ENCODE results near the gene C19orf33. TPM values are rescaled to one million over a fixed set of nuclear protein-coding genes. Genes with fewer than 3 reads are reported as not detected.

The C19orf33 gene
- total RNA-seq, 1 experiment from 2014 or later, result 16.1 TPM

DNA sequence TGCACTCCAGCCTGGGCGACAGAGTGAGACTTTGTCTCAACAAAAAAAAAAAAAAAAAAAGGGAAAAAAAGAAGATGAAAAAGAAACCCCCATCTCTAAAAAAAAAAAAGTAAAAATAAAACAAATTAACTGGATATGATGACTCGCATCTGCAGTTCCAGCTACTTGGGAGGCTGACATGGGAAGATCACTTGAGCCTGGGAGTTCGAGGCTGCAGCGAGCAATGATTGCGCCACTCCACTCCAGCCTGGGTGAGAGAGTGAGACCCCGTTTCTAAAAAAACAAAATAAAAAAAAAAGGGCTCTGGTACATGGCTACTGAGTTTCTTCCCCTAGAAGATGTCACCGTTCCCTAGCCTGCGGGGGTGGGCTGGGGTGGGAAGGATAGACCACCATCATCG is 29.2 kb downstream of the C19orf33 start:
- DNase-seq (ENCODE audit: low spot score) (no peak), ATAC-seq (no peak)
- Mint-ChIP-seq H3K9me3 (no peaks in the 10 kb centered on the region), H3K27me3 (ENCODE audit: low read depth) (peaks cover 3% of the 10 kb centered on the region; the same call in 1 of the 2 replicates), H3K4me3 (no peak overlapping the region), H3K4me1 (peaks cover 5% of the 10 kb centered on the region), H3K27ac (no peak overlapping the region), H3K36me3 (no peaks in the 10 kb centered on the region)
- no peak for TF ChIP-seq PRRX2 (CRISPR knock-in tag; IDR thresholded peaks at IDR 0.05)
- TF ChIP-seq NFATC4 (CRISPR knock-in tag; IDR thresholded peaks at IDR 0.05), result no peak
- TF ChIP-seq FOXK1 (CRISPR knock-in tag; IDR thresholded peaks at IDR 0.05), result no peak
- TF ChIP-seq ATF1 (CRISPR knock-in tag; IDR thresholded peaks at IDR 0.05), result no peak
- TF ChIP-seq, protein P1, sequence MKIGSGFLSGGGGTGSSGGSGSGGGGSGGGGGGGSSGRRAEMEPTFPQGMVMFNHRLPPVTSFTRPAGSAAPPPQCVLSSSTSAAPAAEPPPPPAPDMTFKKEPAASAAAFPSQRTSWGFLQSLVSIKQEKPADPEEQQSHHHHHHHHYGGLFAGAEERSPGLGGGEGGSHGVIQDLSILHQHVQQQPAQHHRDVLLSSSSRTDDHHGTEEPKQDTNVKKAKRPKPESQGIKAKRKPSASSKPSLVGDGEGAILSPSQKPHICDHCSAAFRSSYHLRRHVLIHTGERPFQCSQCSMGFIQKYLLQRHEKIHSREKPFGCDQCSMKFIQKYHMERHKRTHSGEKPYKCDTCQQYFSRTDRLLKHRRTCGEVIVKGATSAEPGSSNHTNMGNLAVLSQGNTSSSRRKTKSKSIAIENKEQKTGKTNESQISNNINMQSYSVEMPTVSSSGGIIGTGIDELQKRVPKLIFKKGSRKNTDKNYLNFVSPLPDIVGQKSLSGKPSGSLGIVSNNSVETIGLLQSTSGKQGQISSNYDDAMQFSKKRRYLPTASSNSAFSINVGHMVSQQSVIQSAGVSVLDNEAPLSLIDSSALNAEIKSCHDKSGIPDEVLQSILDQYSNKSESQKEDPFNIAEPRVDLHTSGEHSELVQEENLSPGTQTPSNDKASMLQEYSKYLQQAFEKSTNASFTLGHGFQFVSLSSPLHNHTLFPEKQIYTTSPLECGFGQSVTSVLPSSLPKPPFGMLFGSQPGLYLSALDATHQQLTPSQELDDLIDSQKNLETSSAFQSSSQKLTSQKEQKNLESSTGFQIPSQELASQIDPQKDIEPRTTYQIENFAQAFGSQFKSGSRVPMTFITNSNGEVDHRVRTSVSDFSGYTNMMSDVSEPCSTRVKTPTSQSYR (CRISPR knock-in tag; IDR thresholded peaks at IDR 0.05), result no peak
- TF ChIP-seq MYBL2 (CRISPR knock-in tag; IDR thresholded peaks at IDR 0.05), result no peak
- TF ChIP-seq KAT7 (CRISPR knock-in tag; IDR thresholded peaks at IDR 0.05; ENCODE audit: borderline replicate concordance), result no peak
- TF ChIP-seq TP53 (CRISPR knock-in tag; IDR thresholded peaks at IDR 0.05), result no peak
- no peak for TF ChIP-seq ZNF396 (CRISPR knock-in tag; IDR thresholded peaks at IDR 0.05; ENCODE audit: borderline replicate concordance)
- no peak for TF ChIP-seq GABPB1 (CRISPR knock-in tag; IDR thresholded peaks at IDR 0.05)
- TF ChIP-seq ZNF416 (CRISPR knock-in tag; IDR thresholded peaks at IDR 0.05), result no peak
- TF ChIP-seq, protein P2, sequence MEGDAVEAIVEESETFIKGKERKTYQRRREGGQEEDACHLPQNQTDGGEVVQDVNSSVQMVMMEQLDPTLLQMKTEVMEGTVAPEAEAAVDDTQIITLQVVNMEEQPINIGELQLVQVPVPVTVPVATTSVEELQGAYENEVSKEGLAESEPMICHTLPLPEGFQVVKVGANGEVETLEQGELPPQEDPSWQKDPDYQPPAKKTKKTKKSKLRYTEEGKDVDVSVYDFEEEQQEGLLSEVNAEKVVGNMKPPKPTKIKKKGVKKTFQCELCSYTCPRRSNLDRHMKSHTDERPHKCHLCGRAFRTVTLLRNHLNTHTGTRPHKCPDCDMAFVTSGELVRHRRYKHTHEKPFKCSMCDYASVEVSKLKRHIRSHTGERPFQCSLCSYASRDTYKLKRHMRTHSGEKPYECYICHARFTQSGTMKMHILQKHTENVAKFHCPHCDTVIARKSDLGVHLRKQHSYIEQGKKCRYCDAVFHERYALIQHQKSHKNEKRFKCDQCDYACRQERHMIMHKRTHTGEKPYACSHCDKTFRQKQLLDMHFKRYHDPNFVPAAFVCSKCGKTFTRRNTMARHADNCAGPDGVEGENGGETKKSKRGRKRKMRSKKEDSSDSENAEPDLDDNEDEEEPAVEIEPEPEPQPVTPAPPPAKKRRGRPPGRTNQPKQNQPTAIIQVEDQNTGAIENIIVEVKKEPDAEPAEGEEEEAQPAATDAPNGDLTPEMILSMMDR (IDR thresholded peaks at IDR 0.05), result no peak
- no peak for TF ChIP-seq ZNF671 (CRISPR knock-in tag; IDR thresholded peaks at IDR 0.05)
- TF ChIP-seq, protein P3, sequence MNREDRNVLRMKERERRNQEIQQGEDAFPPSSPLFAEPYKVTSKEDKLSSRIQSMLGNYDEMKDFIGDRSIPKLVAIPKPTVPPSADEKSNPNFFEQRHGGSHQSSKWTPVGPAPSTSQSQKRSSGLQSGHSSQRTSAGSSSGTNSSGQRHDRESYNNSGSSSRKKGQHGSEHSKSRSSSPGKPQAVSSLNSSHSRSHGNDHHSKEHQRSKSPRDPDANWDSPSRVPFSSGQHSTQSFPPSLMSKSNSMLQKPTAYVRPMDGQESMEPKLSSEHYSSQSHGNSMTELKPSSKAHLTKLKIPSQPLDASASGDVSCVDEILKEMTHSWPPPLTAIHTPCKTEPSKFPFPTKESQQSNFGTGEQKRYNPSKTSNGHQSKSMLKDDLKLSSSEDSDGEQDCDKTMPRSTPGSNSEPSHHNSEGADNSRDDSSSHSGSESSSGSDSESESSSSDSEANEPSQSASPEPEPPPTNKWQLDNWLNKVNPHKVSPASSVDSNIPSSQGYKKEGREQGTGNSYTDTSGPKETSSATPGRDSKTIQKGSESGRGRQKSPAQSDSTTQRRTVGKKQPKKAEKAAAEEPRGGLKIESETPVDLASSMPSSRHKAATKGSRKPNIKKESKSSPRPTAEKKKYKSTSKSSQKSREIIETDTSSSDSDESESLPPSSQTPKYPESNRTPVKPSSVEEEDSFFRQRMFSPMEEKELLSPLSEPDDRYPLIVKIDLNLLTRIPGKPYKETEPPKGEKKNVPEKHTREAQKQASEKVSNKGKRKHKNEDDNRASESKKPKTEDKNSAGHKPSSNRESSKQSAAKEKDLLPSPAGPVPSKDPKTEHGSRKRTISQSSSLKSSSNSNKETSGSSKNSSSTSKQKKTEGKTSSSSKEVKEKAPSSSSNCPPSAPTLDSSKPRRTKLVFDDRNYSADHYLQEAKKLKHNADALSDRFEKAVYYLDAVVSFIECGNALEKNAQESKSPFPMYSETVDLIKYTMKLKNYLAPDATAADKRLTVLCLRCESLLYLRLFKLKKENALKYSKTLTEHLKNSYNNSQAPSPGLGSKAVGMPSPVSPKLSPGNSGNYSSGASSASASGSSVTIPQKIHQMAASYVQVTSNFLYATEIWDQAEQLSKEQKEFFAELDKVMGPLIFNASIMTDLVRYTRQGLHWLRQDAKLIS (CRISPR knock-in tag; IDR thresholded peaks at IDR 0.05; ENCODE audit: borderline replicate concordance), result no peak
- TF ChIP-seq, protein P4, sequence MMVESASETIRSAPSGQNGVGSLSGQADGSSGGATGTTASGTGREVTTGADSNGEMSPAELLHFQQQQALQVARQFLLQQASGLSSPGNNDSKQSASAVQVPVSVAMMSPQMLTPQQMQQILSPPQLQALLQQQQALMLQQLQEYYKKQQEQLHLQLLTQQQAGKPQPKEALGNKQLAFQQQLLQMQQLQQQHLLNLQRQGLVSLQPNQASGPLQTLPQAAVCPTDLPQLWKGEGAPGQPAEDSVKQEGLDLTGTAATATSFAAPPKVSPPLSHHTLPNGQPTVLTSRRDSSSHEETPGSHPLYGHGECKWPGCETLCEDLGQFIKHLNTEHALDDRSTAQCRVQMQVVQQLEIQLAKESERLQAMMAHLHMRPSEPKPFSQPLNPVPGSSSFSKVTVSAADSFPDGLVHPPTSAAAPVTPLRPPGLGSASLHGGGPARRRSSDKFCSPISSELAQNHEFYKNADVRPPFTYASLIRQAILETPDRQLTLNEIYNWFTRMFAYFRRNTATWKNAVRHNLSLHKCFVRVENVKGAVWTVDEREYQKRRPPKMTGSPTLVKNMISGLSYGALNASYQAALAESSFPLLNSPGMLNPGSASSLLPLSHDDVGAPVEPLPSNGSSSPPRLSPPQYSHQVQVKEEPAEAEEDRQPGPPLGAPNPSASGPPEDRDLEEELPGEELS (CRISPR knock-in tag; IDR thresholded peaks at IDR 0.05), result no peak
- no peak for TF ChIP-seq RORB (CRISPR knock-in tag; IDR thresholded peaks at IDR 0.05)
- no peak for TF ChIP-seq ZNF121 (CRISPR knock-in tag; IDR thresholded peaks at IDR 0.05)
- CTCF ChIA-PET, result interaction anchor here (0.6 to 4.5 kb wide), 2 partner anchors 90 to 133 kb away, joined by 3 to 50 read pairs; no protein-coding TSS in a partner anchor
- POLR2A ChIA-PET, result interaction anchor here (0.7 kb wide), 2 partner anchors 24 to 82 kb away, joined by 3 to 6 read pairs; no protein-coding TSS in a partner anchor
